ENCODE data around the gene IL1RL1. TPM values are rescaled to one million over a fixed set of nuclear protein-coding genes. Genes with fewer than 3 reads are reported as not detected.

IL1RL1 gene
- total RNA-seq, 1 donor from 2014 or later = 16.2 TPM

- intact Hi-C loops (cut with micrococcal nuclease) = no loop called here
Measured at GRCh38 chr2:102334486-102334885, 23.1 kb downstream of the IL1RL1 start.

GRCh38 chr2:102335871-102336366 is 24.6 kb downstream of the IL1RL1 start:
- intact Hi-C loops (cut with micrococcal nuclease) = loop anchor here (5.0 kb wide), 1 partner anchor 34 kb away; no protein-coding TSS in a partner anchor

- intact Hi-C loops (cut with micrococcal nuclease) = loop anchor here (5.0 kb wide), 1 partner anchor 34 kb away; no protein-coding TSS in a partner anchor
Measured at GRCh38 chr2:102336502-102336945, 25.2 kb downstream of the IL1RL1 start.

- intact Hi-C loops (cut with micrococcal nuclease) = loop anchor here (5.0 kb wide), 1 partner anchor 35 kb away; no protein-coding TSS in a partner anchor
Measured at GRCh38 chr2:102337012-102337411, 25.6 kb downstream of the IL1RL1 start.

- intact Hi-C loops (cut with micrococcal nuclease) = loop anchor here (5.0 kb wide), 1 partner anchor 35 kb away; no protein-coding TSS in a partner anchor
Measured at GRCh38 chr2:102337481-102338386, 26.4 kb downstream of the IL1RL1 start.

- intact Hi-C loops (cut with micrococcal nuclease) = no loop called here
Measured at GRCh38 chr2:102340778-102341177, 29.4 kb downstream of the IL1RL1 start.

- intact Hi-C loops (cut with micrococcal nuclease) = no loop called here
Measured at GRCh38 chr2:102342888-102343287, 31.5 kb downstream of the IL1RL1 start.

- intact Hi-C loops (cut with micrococcal nuclease) = no loop called here
Measured at GRCh38 chr2:102344397-102344796, 33.0 kb downstream of the IL1RL1 start.

- intact Hi-C loops (cut with micrococcal nuclease) = no loop called here
Measured at GRCh38 chr2:102345329-102345920, 34.1 kb downstream of the IL1RL1 start.

- intact Hi-C loops (cut with micrococcal nuclease) = no loop called here
Measured at GRCh38 chr2:102346381-102347130, 35.2 kb downstream of the IL1RL1 start.

GRCh38 chr2:102350137-102350793 is 38.9 kb downstream of the IL1RL1 start:
- intact Hi-C loops (cut with micrococcal nuclease) = no loop called here

- intact Hi-C loops (cut with micrococcal nuclease) = loop anchor here (1.0 to 5.0 kb wide), 13 partner anchors 12 to 1048 kb away; partner anchors contain the start of gene RNF149
Measured at GRCh38 chr2:102355526-102356380, 44.4 kb downstream of the IL1RL1 start, which contains the start of gene IL18R1. Gene IL18R1 (plus strand): TSS chr2:102355796. CDS start chr2:102362661, 6,865 bp downstream.

GRCh38 chr2:102356381-102356712 is 45.0 kb downstream of the IL1RL1 start:
- intact Hi-C loops (cut with micrococcal nuclease) = loop anchor here (1.0 to 5.0 kb wide), 9 partner anchors 11 to 1049 kb away; partner anchors contain the start of gene RNF149

GRCh38 chr2:102356741-102357140 is 45.4 kb downstream of the IL1RL1 start:
- intact Hi-C loops (cut with micrococcal nuclease) = loop anchor here (1.0 to 5.0 kb wide), 9 partner anchors 11 to 1049 kb away; partner anchors contain the start of gene RNF149

- intact Hi-C loops (cut with micrococcal nuclease) = loop anchor here (5.0 kb wide), 3 partner anchors 476 to 1051 kb away; partner anchors contain the start of gene RNF149
Measured at GRCh38 chr2:102357937-102358336, 46.6 kb downstream of the IL1RL1 start.

- intact Hi-C loops (cut with micrococcal nuclease) = loop anchor here (5.0 kb wide), 3 partner anchors 476 to 1051 kb away; partner anchors contain the start of gene RNF149
Measured at GRCh38 chr2:102358496-102358895, 47.1 kb downstream of the IL1RL1 start.

GRCh38 chr2:102359527-102359926 is 48.2 kb downstream of the IL1RL1 start:
- intact Hi-C loops (cut with micrococcal nuclease) = loop anchor here (5.0 kb wide), 3 partner anchors 477 to 1052 kb away; partner anchors contain the start of gene RNF149

- intact Hi-C loops (cut with micrococcal nuclease) = no loop called here
Measured at GRCh38 chr2:102361632-102362241, 50.4 kb downstream of the IL1RL1 start.

GRCh38 chr2:102365763-102366162 is 54.4 kb downstream of the IL1RL1 start:
- intact Hi-C loops (cut with micrococcal nuclease) = loop anchor here (2.0 to 5.0 kb wide), 3 partner anchors 35 to 1113 kb away; partner anchors contain the start of gene CNOT11

All from T-helper 1 cell treated with Interleukin-12 subunit alpha and Interleukin-12 subunit beta and Interleukin-4 antibody, amounts not matched to agents 30 ng/mL and 1 ng/mL, for 36 hours (primary cell).